ENCODE measurements around the gene AVPR1A. TPM values are rescaled to one million over a fixed set of nuclear protein-coding genes. Genes with fewer than 3 reads are reported as not detected.

The AVPR1A gene
- total RNA-seq, result 7.2 TPM

GRCh38 chr12:63150713-63151622, at the start of gene AVPR1A:
Gene AVPR1A, minus strand, starts transcription at chr12:63151201. Its CDS starts 365 bp downstream, at chr12:63150836.

Other genes with a start within 250 kb of the AVPR1A start
- 9.7 TPM for gene PPM1H, start 216.1 kb downstream of the AVPR1A start, total RNA-seq

Data from parietal lobe (tissue), 1 donor.